ENCODE data around the gene KDM4C.

KDM4C gene

DNA sequence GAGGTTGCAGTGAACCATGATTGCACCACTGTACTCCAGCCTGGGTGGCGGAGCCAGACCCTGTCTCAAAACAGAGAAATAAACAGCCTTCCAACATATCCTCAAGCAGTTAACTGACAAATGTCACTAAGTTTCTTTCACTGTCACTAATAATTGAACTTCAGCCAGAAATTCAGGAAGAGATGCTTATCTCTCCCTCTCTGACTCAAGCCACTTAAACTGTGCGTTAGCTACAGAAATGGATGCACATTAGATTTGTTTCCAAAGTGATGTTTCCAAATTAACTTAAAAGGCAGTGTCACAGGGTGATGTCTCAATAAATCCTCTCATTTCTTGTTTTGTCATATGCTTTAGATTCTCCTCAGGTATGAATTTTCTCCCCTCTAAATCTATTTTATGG is 164.9 kb downstream of the KDM4C start:
- Histone ChIP-seq H3K4me3 (ENCODE audit: low read length) (no peak overlapping the region), H3K9ac (ENCODE audit: low read length) (no peak overlapping the region), H3K27ac (ENCODE audit: low read depth, low read length) (no peak overlapping the region), H3K36me3 (ENCODE audit: control insufficient read depth, insufficient read depth, low read length) (no peaks in the 10 kb centered on the region), H2BK5ac (ENCODE audit: low read length) (no peak overlapping the region), H3K79me2 (ENCODE audit: control insufficient read depth, insufficient read depth, low read length) (no peaks in the 10 kb centered on the region), H2AK5ac (ENCODE audit: low read length) (no peak overlapping the region), H3K56ac (ENCODE audit: low read length) (no peak overlapping the region), H4K8ac (ENCODE audit: low read depth, low read length) (no peak overlapping the region), H3K79me1 (ENCODE audit: low read length) (no peaks in the 10 kb centered on the region), H2BK120ac (ENCODE audit: low read depth, low read length) (no peak overlapping the region), H3K18ac (ENCODE audit: low read length) (no peak overlapping the region), H3K4ac (ENCODE audit: low read depth, low read length) (no peak overlapping the region), H3K4me2 (ENCODE audit: low read length) (no peak overlapping the region), H4K5ac (ENCODE audit: low read length) (no peak overlapping the region), H2BK15ac (replicated peaks; ENCODE audit: low read depth) (no peak overlapping the region), H3K4me1 (ENCODE audit: control insufficient read depth, low read depth, low read length) (no peaks in the 10 kb centered on the region), H3K27me3 (ENCODE audit: insufficient read depth, low read length, poor library complexity) (no peaks in the 10 kb centered on the region), H3K23ac (ENCODE audit: low read length) (no peak overlapping the region)
- no peak for DNase-seq
- WGBS (ENCODE audit: extremely low coverage, insufficient coverage, low lambda C conversion rate): no CpG with 5 or more reads among the region's 2 CpGs

- no peak overlapping the region for H2BK120ac ChIP-seq (ENCODE audit: low read depth, low read length)
- no peak overlapping the region for H3K23ac ChIP-seq (ENCODE audit: low read length)
- no peaks in the 10 kb centered on the region for H3K79me1 ChIP-seq (ENCODE audit: low read length)
- no CpG with 5 or more reads among the region's 5 CpGs for WGBS (ENCODE audit: extremely low coverage, insufficient coverage, low lambda C conversion rate)
- no peak overlapping the region for H3K18ac ChIP-seq (ENCODE audit: low read length)
- H3K4ac ChIP-seq (ENCODE audit: low read depth, low read length): no peak overlapping the region
- H4K8ac ChIP-seq (ENCODE audit: low read depth, low read length): no peak overlapping the region
- H3K4me1 ChIP-seq (ENCODE audit: control insufficient read depth, low read depth, low read length): no peaks in the 10 kb centered on the region
- no peak for DNase-seq
- H3K36me3 ChIP-seq (ENCODE audit: control insufficient read depth, insufficient read depth, low read length): no peaks in the 10 kb centered on the region
- H3K4me2 ChIP-seq (ENCODE audit: low read length): no peak overlapping the region
- no peak overlapping the region for H2BK15ac ChIP-seq (replicated peaks; ENCODE audit: low read depth)
- H3K79me2 ChIP-seq (ENCODE audit: control insufficient read depth, insufficient read depth, low read length): no peaks in the 10 kb centered on the region
- no peaks in the 10 kb centered on the region for H3K27me3 ChIP-seq (ENCODE audit: insufficient read depth, low read length, poor library complexity)
- no peak overlapping the region for H2BK5ac ChIP-seq (ENCODE audit: low read length)
- H3K56ac ChIP-seq (ENCODE audit: low read length): no peak overlapping the region
- H4K5ac ChIP-seq (ENCODE audit: low read length): no peak overlapping the region
- H2AK5ac ChIP-seq (ENCODE audit: low read length): no peak overlapping the region
- H3K9ac ChIP-seq (ENCODE audit: low read length): no peak overlapping the region
- no peak overlapping the region for H3K4me3 ChIP-seq (ENCODE audit: low read length)
- no peak overlapping the region for H3K27ac ChIP-seq (ENCODE audit: low read depth, low read length)
Observed at GRCh38 chr9:6923086-6923485, 165.3 kb downstream of the KDM4C start.

DNA sequence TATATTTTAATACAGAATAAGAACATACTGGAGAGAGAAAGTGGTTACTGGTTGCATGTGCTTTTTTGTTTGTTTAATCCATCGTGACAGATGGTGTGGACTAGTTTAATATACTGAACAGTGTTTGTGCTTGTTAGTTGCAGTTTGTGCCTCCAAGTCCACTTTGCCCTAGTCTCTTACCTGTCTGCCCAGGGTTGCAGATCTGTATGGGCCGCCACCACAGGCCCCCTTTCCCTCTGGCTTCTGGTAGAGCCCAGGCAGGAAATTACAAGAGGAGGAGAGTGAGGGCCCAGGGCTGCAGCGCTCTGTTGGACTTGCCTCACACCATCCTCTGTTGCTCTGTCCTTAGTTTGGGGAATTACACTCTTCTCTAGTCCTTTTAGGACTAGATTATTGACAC is 166.4 kb downstream of the KDM4C start:
- no peaks in the 10 kb centered on the region for H3K79me2 ChIP-seq (ENCODE audit: control insufficient read depth, insufficient read depth, low read length)
- no peak overlapping the region for H3K23ac ChIP-seq (ENCODE audit: low read length)
- no peaks in the 10 kb centered on the region for H3K27me3 ChIP-seq (ENCODE audit: insufficient read depth, low read length, poor library complexity)
- H3K79me1 ChIP-seq (ENCODE audit: low read length): no peaks in the 10 kb centered on the region
- H2BK120ac ChIP-seq (ENCODE audit: low read depth, low read length): no peak overlapping the region
- no peak for DNase-seq
- WGBS (ENCODE audit: extremely low coverage, insufficient coverage, low lambda C conversion rate): no CpG with 5 or more reads among the region's 3 CpGs
- H3K4me1 ChIP-seq (ENCODE audit: control insufficient read depth, low read depth, low read length): no peaks in the 10 kb centered on the region
- no peak overlapping the region for H4K5ac ChIP-seq (ENCODE audit: low read length)
- no peak overlapping the region for H3K18ac ChIP-seq (ENCODE audit: low read length)
- H3K9ac ChIP-seq (ENCODE audit: low read length): no peak overlapping the region
- no peak overlapping the region for H2AK5ac ChIP-seq (ENCODE audit: low read length)
- no peak overlapping the region for H4K8ac ChIP-seq (ENCODE audit: low read depth, low read length)
- H3K4ac ChIP-seq (ENCODE audit: low read depth, low read length): no peak overlapping the region
- no peak overlapping the region for H3K56ac ChIP-seq (ENCODE audit: low read length)
- H3K27ac ChIP-seq (ENCODE audit: low read depth, low read length): no peak overlapping the region
- H2BK15ac ChIP-seq (replicated peaks; ENCODE audit: low read depth): no peak overlapping the region
- no peaks in the 10 kb centered on the region for H3K36me3 ChIP-seq (ENCODE audit: control insufficient read depth, insufficient read depth, low read length)
- H3K4me2 ChIP-seq (ENCODE audit: low read length): no peak overlapping the region
- H3K4me3 ChIP-seq (ENCODE audit: low read length): no peak overlapping the region
- no peak overlapping the region for H2BK5ac ChIP-seq (ENCODE audit: low read length)

- H3K27me3 ChIP-seq (ENCODE audit: insufficient read depth, low read length, poor library complexity): no peaks in the 10 kb centered on the region
- no peak overlapping the region for H2BK15ac ChIP-seq (replicated peaks; ENCODE audit: low read depth)
- no peak overlapping the region for H3K23ac ChIP-seq (ENCODE audit: low read length)
- H3K4ac ChIP-seq (ENCODE audit: low read depth, low read length): no peak overlapping the region
- no peak for DNase-seq
- no peak overlapping the region for H4K8ac ChIP-seq (ENCODE audit: low read depth, low read length)
- no peaks in the 10 kb centered on the region for H3K79me2 ChIP-seq (ENCODE audit: control insufficient read depth, insufficient read depth, low read length)
- H3K56ac ChIP-seq (ENCODE audit: low read length): no peak overlapping the region
- no peak overlapping the region for H2BK5ac ChIP-seq (ENCODE audit: low read length)
- no CpG with 5 or more reads among the region's 8 CpGs for WGBS (ENCODE audit: extremely low coverage, insufficient coverage, low lambda C conversion rate)
- no peak overlapping the region for H3K18ac ChIP-seq (ENCODE audit: low read length)
- no peak overlapping the region for H3K4me3 ChIP-seq (ENCODE audit: low read length)
- no peak overlapping the region for H2AK5ac ChIP-seq (ENCODE audit: low read length)
- H4K5ac ChIP-seq (ENCODE audit: low read length): no peak overlapping the region
- no peak overlapping the region for H3K4me2 ChIP-seq (ENCODE audit: low read length)
- H3K79me1 ChIP-seq (ENCODE audit: low read length): no peaks in the 10 kb centered on the region
- H3K9ac ChIP-seq (ENCODE audit: low read length): no peak overlapping the region
- no peak overlapping the region for H2BK120ac ChIP-seq (ENCODE audit: low read depth, low read length)
- no peaks in the 10 kb centered on the region for H3K4me1 ChIP-seq (ENCODE audit: control insufficient read depth, low read depth, low read length)
- no peak overlapping the region for H3K27ac ChIP-seq (ENCODE audit: low read depth, low read length)
- H3K36me3 ChIP-seq (ENCODE audit: control insufficient read depth, insufficient read depth, low read length): no peaks in the 10 kb centered on the region
Observed at GRCh38 chr9:6924988-6925563, 167.3 kb downstream of the KDM4C start.

- Histone ChIP-seq H3K79me2 (ENCODE audit: control insufficient read depth, insufficient read depth, low read length) (no peaks in the 10 kb centered on the region), H4K8ac (ENCODE audit: low read depth, low read length) (no peak overlapping the region), H3K18ac (ENCODE audit: low read length) (no peak overlapping the region), H2BK120ac (ENCODE audit: low read depth, low read length) (no peak overlapping the region), H2AK5ac (ENCODE audit: low read length) (no peak overlapping the region), H3K4me1 (ENCODE audit: control insufficient read depth, low read depth, low read length) (no peaks in the 10 kb centered on the region), H2BK5ac (ENCODE audit: low read length) (no peak overlapping the region), H3K4me3 (ENCODE audit: low read length) (no peak overlapping the region), H3K27ac (ENCODE audit: low read depth, low read length) (no peak overlapping the region), H3K23ac (ENCODE audit: low read length) (no peak overlapping the region), H3K27me3 (ENCODE audit: insufficient read depth, low read length, poor library complexity) (no peaks in the 10 kb centered on the region), H3K9ac (ENCODE audit: low read length) (no peak overlapping the region), H3K56ac (ENCODE audit: low read length) (no peak overlapping the region), H3K4me2 (ENCODE audit: low read length) (no peak overlapping the region), H3K4ac (ENCODE audit: low read depth, low read length) (no peak overlapping the region), H3K79me1 (ENCODE audit: low read length) (no peaks in the 10 kb centered on the region), H3K36me3 (ENCODE audit: control insufficient read depth, insufficient read depth, low read length) (no peaks in the 10 kb centered on the region), H2BK15ac (replicated peaks; ENCODE audit: low read depth) (no peak overlapping the region), H4K5ac (ENCODE audit: low read length) (no peak overlapping the region)
- WGBS (ENCODE audit: extremely low coverage, insufficient coverage, low lambda C conversion rate): 100% methylated on average over 1 of the region's 12 CpGs
- no peak for DNase-seq
Observed at GRCh38 chr9:6925836-6926235, 168.1 kb downstream of the KDM4C start.

DNA sequence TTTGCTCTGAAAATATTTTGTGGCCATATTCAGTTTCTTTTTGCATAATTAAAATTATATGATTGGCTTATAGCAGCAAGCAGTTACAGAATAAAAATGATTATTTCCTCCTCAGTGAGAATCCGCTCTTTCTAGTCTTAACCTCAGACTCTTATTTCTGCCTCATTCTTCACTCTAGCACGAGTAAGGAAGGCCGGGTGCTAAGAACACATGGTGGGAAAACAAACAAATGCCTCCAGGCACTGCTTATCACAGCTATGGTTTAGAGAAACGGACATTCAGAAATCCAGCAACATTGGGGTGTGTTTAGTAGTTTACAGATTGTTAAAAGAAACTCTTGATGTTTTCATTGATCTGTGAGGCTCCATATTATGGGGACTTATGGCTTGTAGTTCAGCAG is 168.7 kb downstream of the KDM4C start:
- H4K5ac ChIP-seq (ENCODE audit: low read length): no peak overlapping the region
- no peak overlapping the region for H2BK120ac ChIP-seq (ENCODE audit: low read depth, low read length)
- peak; percentile 26 for DNase-seq
- H2BK15ac ChIP-seq (replicated peaks; ENCODE audit: low read depth): no peak overlapping the region
- no peaks in the 10 kb centered on the region for H3K36me3 ChIP-seq (ENCODE audit: control insufficient read depth, insufficient read depth, low read length)
- no peak overlapping the region for H4K8ac ChIP-seq (ENCODE audit: low read depth, low read length)
- H2AK5ac ChIP-seq (ENCODE audit: low read length): no peak overlapping the region
- H3K4me1 ChIP-seq (ENCODE audit: control insufficient read depth, low read depth, low read length): no peaks in the 10 kb centered on the region
- no peak overlapping the region for H3K4me3 ChIP-seq (ENCODE audit: low read length)
- H2BK5ac ChIP-seq (ENCODE audit: low read length): no peak overlapping the region
- H3K4me2 ChIP-seq (ENCODE audit: low read length): no peak overlapping the region
- H3K23ac ChIP-seq (ENCODE audit: low read length): no peak overlapping the region
- no CpG with 5 or more reads among the region's 4 CpGs for WGBS (ENCODE audit: extremely low coverage, insufficient coverage, low lambda C conversion rate)
- H3K79me2 ChIP-seq (ENCODE audit: control insufficient read depth, insufficient read depth, low read length): no peaks in the 10 kb centered on the region
- H3K4ac ChIP-seq (ENCODE audit: low read depth, low read length): no peak overlapping the region
- H3K18ac ChIP-seq (ENCODE audit: low read length): no peak overlapping the region
- H3K79me1 ChIP-seq (ENCODE audit: low read length): no peaks in the 10 kb centered on the region
- no peak overlapping the region for H3K9ac ChIP-seq (ENCODE audit: low read length)
- no peak overlapping the region for H3K56ac ChIP-seq (ENCODE audit: low read length)
- no peak overlapping the region for H3K27ac ChIP-seq (ENCODE audit: low read depth, low read length)
- H3K27me3 ChIP-seq (ENCODE audit: insufficient read depth, low read length, poor library complexity): no peaks in the 10 kb centered on the region

Data from mesendoderm (in vitro differentiated cells).